HCT116 (cell line): ENCODE measurements around the gene RBM34.

ENCODE experiments used
- CTCF ChIP-seq, 3 experiments: fragments of 200-600 bp in 1 of 3; sonication (generic) in 1 of 3; IDR thresholded peaks in 2 of 3; conservative IDR thresholded peaks in 1 of 3; 2 replicates each; pipeline ENCODE4 v1.5.1; 2012 to 2017; ENCODE audit warnings: low read depth in 2 of 3, low read length in 2 of 3, antibody characterized with exemption in 1 of 3, borderline replicate concordance in 1 of 3, control low read depth in 1 of 3, mild to moderate bottlenecking in 1 of 3, mixed read lengths in 1 of 3, mixed run types in 1 of 3, moderate library complexity in 1 of 3; ENCODE audit not compliant: insufficient read depth in 1 of 3
- POLR2A ChIP-seq: IDR thresholded peaks from 2 replicates; pipeline ENCODE4 v1.7.0; 2011; ENCODE audit warnings: borderline replicate concordance; ENCODE audit not compliant: insufficient read depth, insufficient read length; ENCODE audit errors: extremely low read depth
- TF ChIP-seq, protein P1 (sequence below): IDR thresholded peaks from 2 replicates; pipeline ENCODE4 v1.6.1; 2012; ENCODE audit warnings: low read depth

GRCh38 chr1:235138821-235139220, 22.2 kb downstream of the RBM34 start:
- TF ChIP-seq POLR2A (no peak), CTCF (IDR thresholded peaks at IDR 0.05 in 2 of 3, conservative IDR thresholded peaks at IDR 0.05 in 1 of 3; ENCODE audit: borderline replicate concordance in 1 of 3, insufficient read depth in 1 of 3, low read depth in 2 of 3, low read length in 2 of 3) (no peak)
- TF ChIP-seq, protein P1, sequence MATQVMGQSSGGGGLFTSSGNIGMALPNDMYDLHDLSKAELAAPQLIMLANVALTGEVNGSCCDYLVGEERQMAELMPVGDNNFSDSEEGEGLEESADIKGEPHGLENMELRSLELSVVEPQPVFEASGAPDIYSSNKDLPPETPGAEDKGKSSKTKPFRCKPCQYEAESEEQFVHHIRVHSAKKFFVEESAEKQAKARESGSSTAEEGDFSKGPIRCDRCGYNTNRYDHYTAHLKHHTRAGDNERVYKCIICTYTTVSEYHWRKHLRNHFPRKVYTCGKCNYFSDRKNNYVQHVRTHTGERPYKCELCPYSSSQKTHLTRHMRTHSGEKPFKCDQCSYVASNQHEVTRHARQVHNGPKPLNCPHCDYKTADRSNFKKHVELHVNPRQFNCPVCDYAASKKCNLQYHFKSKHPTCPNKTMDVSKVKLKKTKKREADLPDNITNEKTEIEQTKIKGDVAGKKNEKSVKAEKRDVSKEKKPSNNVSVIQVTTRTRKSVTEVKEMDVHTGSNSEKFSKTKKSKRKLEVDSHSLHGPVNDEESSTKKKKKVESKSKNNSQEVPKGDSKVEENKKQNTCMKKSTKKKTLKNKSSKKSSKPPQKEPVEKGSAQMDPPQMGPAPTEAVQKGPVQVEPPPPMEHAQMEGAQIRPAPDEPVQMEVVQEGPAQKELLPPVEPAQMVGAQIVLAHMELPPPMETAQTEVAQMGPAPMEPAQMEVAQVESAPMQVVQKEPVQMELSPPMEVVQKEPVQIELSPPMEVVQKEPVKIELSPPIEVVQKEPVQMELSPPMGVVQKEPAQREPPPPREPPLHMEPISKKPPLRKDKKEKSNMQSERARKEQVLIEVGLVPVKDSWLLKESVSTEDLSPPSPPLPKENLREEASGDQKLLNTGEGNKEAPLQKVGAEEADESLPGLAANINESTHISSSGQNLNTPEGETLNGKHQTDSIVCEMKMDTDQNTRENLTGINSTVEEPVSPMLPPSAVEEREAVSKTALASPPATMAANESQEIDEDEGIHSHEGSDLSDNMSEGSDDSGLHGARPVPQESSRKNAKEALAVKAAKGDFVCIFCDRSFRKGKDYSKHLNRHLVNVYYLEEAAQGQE, result no peak
